K562 (cell line): ENCODE results near the gene TMX3. TPM values are rescaled to one million over a fixed set of nuclear protein-coding genes. Genes with fewer than 3 reads are reported as not detected.

Experiments used
- ATAC-seq: fragments of 200-7000 bp; cut with Tn5 transposase; 3 replicates; pipeline ENCODE4 v1.9.1; 2020; ENCODE audit warnings: moderate library complexity
- BruUV-seq: library from RNA; stranded (reverse); fragments of 400-500 nt; replicated peaks from 2 replicates; lab custom pipeline; 2021; lab: Mats Ljungman, UMichigan
- CTCF ChIA-PET: fragments of 300-600 bp; formaldehyde crosslinking; extraction: SDS; loops from one replicate; lab custom pipeline; 2021; ENCODE audit warnings: low intra/inter-chr PET ratio; lab: Yijun Ruan, JAX
- POLR2A ChIA-PET: fragments of 300-600, 350-650 bp; sonication (Branson Sonifier 250); formaldehyde crosslinking; extraction: SDS; loops from one replicate; lab custom pipeline; 2021; ENCODE audit warnings: antibody characterized with exemption, inconsistent platforms; lab: Yijun Ruan, JAX
- DNase-seq, 4 experiments: peaks; one replicate each; pipeline versions ENCODE4 v3.0.0 to v3.0.0-alpha.2; 2011 to 2018; ENCODE audit warnings: low spot score in 3 of 4, mixed read lengths in 3 of 4; ENCODE audit errors: extremely low read depth in 1 of 4
- FAIRE-seq: peaks from 2 replicates; lab custom pipeline; 2011; peaks lifted over from hg19 to GRCh38; lab: Jason Lieb, UNC
- H2AFZ ChIP-seq: 2 replicates; pipeline ENCODE4 v1.6.0; 2011; ENCODE audit warnings: low read depth, low read length, control low read depth, inconsistent platforms
- H3K27ac ChIP-seq: fragments of 200-600 bp; 3 replicates; pipeline ENCODE4 v1.8.0; 2011; ENCODE audit warnings: low read depth, mild to moderate bottlenecking, control low read depth, inconsistent platforms, low read length, moderate library complexity, mixed read lengths; ENCODE audit errors: extremely low read depth
- H3K27me3 ChIP-seq, 2 experiments: fragments of 300-600 bp in 1 of 2; 2 replicates in 1 of 2; 3 replicates in 1 of 2; pipeline versions ENCODE4 v1.6.0 to v1.8.0; 2011; ENCODE audit warnings: inconsistent platforms in 2 of 2, low read length in 2 of 2, mild to moderate bottlenecking in 1 of 2, mixed read lengths in 1 of 2, moderate library complexity in 1 of 2; ENCODE audit not compliant: control insufficient read depth in 2 of 2, insufficient read depth in 2 of 2
- H3K36me3 ChIP-seq: fragments of 300-600 bp; 3 replicates; pipeline ENCODE4 v1.8.0; 2011; ENCODE audit warnings: mild to moderate bottlenecking, low read length, inconsistent platforms; ENCODE audit not compliant: control insufficient read depth, insufficient read depth
- H3K4me1 ChIP-seq, 2 experiments: fragments of 200-600 bp in 1 of 2; replicated peaks in 1 of 2; 2 replicates in 1 of 2; 3 replicates in 1 of 2; pipeline versions ENCODE4 v1.5.1 to v1.8.0; 2011; ENCODE audit warnings: inconsistent platforms in 2 of 2, low read length in 2 of 2, mild to moderate bottlenecking in 1 of 2, mixed read lengths in 1 of 2, moderate library complexity in 1 of 2; ENCODE audit not compliant: control insufficient read depth in 2 of 2, insufficient read depth in 2 of 2
- H3K4me2 ChIP-seq: 2 replicates; pipeline ENCODE4 v1.6.1; 2011; ENCODE audit warnings: low read length, control low read depth, inconsistent platforms, mixed read lengths; ENCODE audit not compliant: insufficient read depth
- H3K4me3 ChIP-seq: fragments of 200-600 bp; sonication (generic), shearing (Covaris generic); 2 replicates; pipeline ENCODE4 v1.5.1; 2016; ENCODE audit warnings: control low read depth, inconsistent platforms
- H3K79me2 ChIP-seq: fragments of 200-600 bp; 3 replicates; pipeline ENCODE4 v1.8.0; 2011; ENCODE audit warnings: low read length, inconsistent platforms; ENCODE audit not compliant: control insufficient read depth, insufficient read depth
- H3K9ac ChIP-seq, 2 experiments: 2 replicates each; pipeline versions ENCODE4 v1.6.0 to v1.6.1; 2011; ENCODE audit warnings: low read depth in 2 of 2, low read length in 2 of 2, control low read depth in 1 of 2, inconsistent platforms in 1 of 2, mild to moderate bottlenecking in 1 of 2, mixed read lengths in 1 of 2; ENCODE audit not compliant: insufficient read depth in 1 of 2
- H3K9me1 ChIP-seq: one replicate; pipeline ENCODE4 v1.6.0; 2011; ENCODE audit warnings: inconsistent platforms, mild to moderate bottlenecking, low read length, moderate library complexity; ENCODE audit not compliant: control insufficient read depth, insufficient read depth
- H3K9me3 ChIP-seq: replicated peaks from 2 replicates; pipeline ENCODE4 v1.5.1; 2011; ENCODE audit warnings: low read depth, low read length, inconsistent platforms; ENCODE audit not compliant: control insufficient read depth, insufficient read depth
- H4K20me1 ChIP-seq: replicated peaks from 2 replicates; pipeline ENCODE4 v1.6.1; 2011; ENCODE audit warnings: low read length, inconsistent platforms, mixed read lengths; ENCODE audit not compliant: control insufficient read depth, insufficient read depth
- ARID3B ChIP-seq: fragments of 250-450 bp; sonication (Bioruptor Pico); IDR thresholded peaks from 2 replicates; pipeline ENCODE4 v1.4.0; 2020; ENCODE audit warnings: borderline replicate concordance
- ELK3 ChIP-seq: fragments of 450-650 bp; formaldehyde crosslinking; IDR thresholded peaks from 2 replicates; pipeline ENCODE4 v1.4.0; 2020; ENCODE audit warnings: mild to moderate bottlenecking
- SRSF7 ChIP-seq: fragments of 200-400 bp; formaldehyde crosslinking; optimal IDR thresholded peaks from 2 replicates; pipeline ENCODE3; 2017; ENCODE audit warnings: mild to moderate bottlenecking, low read depth, low read length
- STAT5A ChIP-seq: IDR thresholded peaks from 2 replicates; pipeline ENCODE4 v1.6.1; 2012; ENCODE audit warnings: low read length, inconsistent platforms, borderline replicate concordance
- WGBS: fragments of 100-300 bp; shearing (Covaris generic); methylation state at CpG from one replicate; pipeline ENCODE4 v1.1.6; 2016; ENCODE audit warnings: low coverage, mixed read lengths; ENCODE audit not compliant: insufficient coverage; ENCODE audit errors: missing lambda C conversion rate; 5-methylcytosine and 5-hydroxymethylcytosine counted together
- in situ Hi-C: fragments of 300-500 bp; cut with MboI; formaldehyde crosslinking; loops from 4 replicates; pipeline ENCODE4 v1.15.0; 2018; ENCODE audit warnings: inconsistent platforms, mixed read lengths
- intact Hi-C: fragments of 100-400 bp; cut with micrococcal nuclease; formaldehyde crosslinking; loops from 2 replicates; pipeline ENCODE4 v1.14.2; 2022
- polyA plus RNA-seq, 8 experiments: library from polyadenylated mRNA; depleted of rRNA in 4 of 8; stranded (reverse) in 5 of 8; unstranded in 3 of 8; fragments of >200 nt; fragmentation: Nextera tagmentation in 2 of 8; fragmentation: Illumina TruSeq in 1 of 8; extraction: Ambion mirVana in 2 of 8; extraction: Trizol in 1 of 8; gene quantifications; 2 replicates each; pipeline versions ENCODE4 v1.2.1 to v1.2.3, GENCODE V29; 2011 to 2014; ENCODE audit warnings: inconsistent platforms in 1 of 8, missing spikeins in 1 of 8
- total RNA-seq, 7 experiments: library from RNA; depleted of rRNA in 6 of 7; stranded (reverse); fragments of >200 nt in 6 of 7; fragmentation: Illumina TruSeq in 2 of 7; extraction: Trizol in 2 of 7; gene quantifications; 2 replicates each; pipeline versions ENCODE4 v1.2.1 to v1.2.3, GENCODE V29; 2011 to 2021; ENCODE audit warnings: low replicate concordance in 1 of 7

Gene TMX3
- total and polyA plus RNA-seq, 9 of the 15 experiments (the other 6 are each of a cell fraction or from before 2014, with no cell fraction given): 13.2 to 40.5 (median 20.7) TPM

- no peak overlapping the region for H3K4me2 ChIP-seq
- no peaks in the 10 kb centered on the region for H4K20me1 ChIP-seq
- no TSS peak for BruUV-seq
- POLR2A ChIA-PET: no interaction called here
- no peaks in the 10 kb centered on the region for H3K79me2 ChIP-seq
- H3K9ac ChIP-seq: no peak overlapping the region
- TF ChIP-seq ARID3B (CRISPR knock-in tag): no peak
- no peak for TF ChIP-seq ELK3 (CRISPR knock-in tag)
- no peak for TF ChIP-seq STAT5A
- TF ChIP-seq SRSF7: no peak
- no peaks in the 10 kb centered on the region for H3K27me3 ChIP-seq
- H3K36me3 ChIP-seq: no peaks in the 10 kb centered on the region
- ATAC-seq (no peak), DNase-seq (no peak), FAIRE-seq (no peak)
- WGBS: 0% methylated on average over 5 of the region's 5 CpGs
- no peaks in the 10 kb centered on the region for H3K4me1 ChIP-seq
- no peak overlapping the region for H2AFZ ChIP-seq
- CTCF ChIA-PET: no interaction called here
- no peak overlapping the region for H3K27ac ChIP-seq
- intact Hi-C loops (loop anchor here (2.0 to 10.0 kb wide), 2 partner anchors 74 to 1220 kb away; partner anchors contain the start of gene DSEL), in situ Hi-C loops (no loop called here)
- no peak overlapping the region for H3K4me3 ChIP-seq
- H3K9me1 ChIP-seq: no peaks in the 10 kb centered on the region
- H3K9me3 ChIP-seq: no peaks in the 10 kb centered on the region
Measured at GRCh38 chr18:68734308-68734707, 19.4 kb upstream of the TMX3 start.
